ENCODE data around the gene LRP6. TPM values are rescaled to one million over a fixed set of nuclear protein-coding genes. Genes with fewer than 3 reads are reported as not detected.

Gene LRP6
- polyA plus RNA-seq, 1 donor from 2014 or later, result 33.5 TPM

- no peaks in the 10 kb centered on the region for H3F3A ChIP-seq (ENCODE audit: insufficient read depth, low read length, poor library complexity, severe bottlenecking)
- H3K79me2 ChIP-seq (replicated peaks; ENCODE audit: insufficient read depth, low read length), result peaks cover 84% of the 10 kb centered on the region
- H3K27me3 ChIP-seq (ENCODE audit: insufficient read depth, low read depth, low read length), result no peaks in the 10 kb centered on the region
- TF ChIP-seq POLR2AphosphoS5 (IDR thresholded peaks at IDR 0.05), result no peak
- TF ChIP-seq REST (IDR thresholded peaks at IDR 0.05; ENCODE audit: borderline replicate concordance), result no peak
- no peak for TF ChIP-seq TAF1 (IDR thresholded peaks at IDR 0.05; ENCODE audit: low read depth)
- TF ChIP-seq CTCF (IDR thresholded peaks at IDR 0.05; ENCODE audit: poor library complexity, severe bottlenecking), result no peak
- no peak for TF ChIP-seq SMC3 (conservative IDR thresholded peaks at IDR 0.05; ENCODE audit: poor library complexity)
- TF ChIP-seq EP300 (conservative IDR thresholded peaks at IDR 0.05; ENCODE audit: poor library complexity, severe bottlenecking), result no peak
- TF ChIP-seq RAD21 (conservative IDR thresholded peaks at IDR 0.05), result no peak
- no peak for TF ChIP-seq EZH2 (IDR thresholded peaks at IDR 0.05; ENCODE audit: borderline replicate concordance, insufficient read depth, low read length, poor library complexity, severe bottlenecking)
- no peak for TF ChIP-seq MXI1 (conservative IDR thresholded peaks at IDR 0.05; ENCODE audit: poor library complexity, severe bottlenecking)
- no peaks in the 10 kb centered on the region for H3K9me2 ChIP-seq (ENCODE audit: insufficient read depth, low read length)
- no peak overlapping the region for H3K4me3 ChIP-seq (ENCODE audit: low read length)
- H4K20me1 ChIP-seq (ENCODE audit: insufficient read depth), result no peaks in the 10 kb centered on the region
- no peak overlapping the region for H3K4me2 ChIP-seq (ENCODE audit: low read length)
- no peak overlapping the region for H3K27ac ChIP-seq (ENCODE audit: low read length)
- no peak overlapping the region for H2AFZ ChIP-seq (ENCODE audit: low read depth, low read length)
- H3K9ac ChIP-seq (ENCODE audit: low read length), result no peak overlapping the region
- H3K9me3 ChIP-seq (ENCODE audit: low read length), result no peaks in the 10 kb centered on the region
- H3K36me3 ChIP-seq (ENCODE audit: insufficient read depth, low read length), result no peaks in the 10 kb centered on the region
Measured at GRCh38 chr12:12219664-12220063, 47.2 kb downstream of the LRP6 start.

- no peak overlapping the region for H3K9ac ChIP-seq (ENCODE audit: low read length)
- H3K27ac ChIP-seq (ENCODE audit: low read length), result no peak overlapping the region
- H3K79me2 ChIP-seq (replicated peaks; ENCODE audit: insufficient read depth, low read length), result peaks cover 85% of the 10 kb centered on the region
- no peak overlapping the region for H3K4me2 ChIP-seq (ENCODE audit: low read length)
- TF ChIP-seq EP300 (conservative IDR thresholded peaks at IDR 0.05; ENCODE audit: poor library complexity, severe bottlenecking) (no peak), REST (IDR thresholded peaks at IDR 0.05; ENCODE audit: borderline replicate concordance) (no peak), RAD21 (conservative IDR thresholded peaks at IDR 0.05) (no peak), POLR2AphosphoS5 (IDR thresholded peaks at IDR 0.05) (no peak), TAF1 (IDR thresholded peaks at IDR 0.05; ENCODE audit: low read depth) (no peak), EZH2 (IDR thresholded peaks at IDR 0.05; ENCODE audit: borderline replicate concordance, insufficient read depth, low read length, poor library complexity, severe bottlenecking) (no peak), MXI1 (conservative IDR thresholded peaks at IDR 0.05; ENCODE audit: poor library complexity, severe bottlenecking) (no peak), SMC3 (conservative IDR thresholded peaks at IDR 0.05; ENCODE audit: poor library complexity) (no peak), CTCF (IDR thresholded peaks at IDR 0.05; ENCODE audit: poor library complexity, severe bottlenecking) (no peak)
- no peaks in the 10 kb centered on the region for H4K20me1 ChIP-seq (ENCODE audit: insufficient read depth)
- no peaks in the 10 kb centered on the region for H3K36me3 ChIP-seq (ENCODE audit: insufficient read depth, low read length)
- no peaks in the 10 kb centered on the region for H3K27me3 ChIP-seq (ENCODE audit: insufficient read depth, low read depth, low read length)
- no peak overlapping the region for H2AFZ ChIP-seq (ENCODE audit: low read depth, low read length)
- no peaks in the 10 kb centered on the region for H3F3A ChIP-seq (ENCODE audit: insufficient read depth, low read length, poor library complexity, severe bottlenecking)
- H3K4me3 ChIP-seq (ENCODE audit: low read length), result no peak overlapping the region
- no peaks in the 10 kb centered on the region for H3K9me2 ChIP-seq (ENCODE audit: insufficient read depth, low read length)
- no peaks in the 10 kb centered on the region for H3K9me3 ChIP-seq (ENCODE audit: low read length)
Measured at GRCh38 chr12:12217018-12217359, 49.9 kb downstream of the LRP6 start.
